GM21528 (cell line): ENCODE data around the gene SSBP3.

Source experiments
- ATAC-seq: cut with Tn5 transposase; IDR thresholded peaks from one replicate; pipeline ENCODE4 v1.9.1; 2021; ENCODE audit warnings: mild to moderate bottlenecking, moderate library complexity; ENCODE audit not compliant: unreplicated experiment, low FRiP score

The SSBP3 gene

DNA sequence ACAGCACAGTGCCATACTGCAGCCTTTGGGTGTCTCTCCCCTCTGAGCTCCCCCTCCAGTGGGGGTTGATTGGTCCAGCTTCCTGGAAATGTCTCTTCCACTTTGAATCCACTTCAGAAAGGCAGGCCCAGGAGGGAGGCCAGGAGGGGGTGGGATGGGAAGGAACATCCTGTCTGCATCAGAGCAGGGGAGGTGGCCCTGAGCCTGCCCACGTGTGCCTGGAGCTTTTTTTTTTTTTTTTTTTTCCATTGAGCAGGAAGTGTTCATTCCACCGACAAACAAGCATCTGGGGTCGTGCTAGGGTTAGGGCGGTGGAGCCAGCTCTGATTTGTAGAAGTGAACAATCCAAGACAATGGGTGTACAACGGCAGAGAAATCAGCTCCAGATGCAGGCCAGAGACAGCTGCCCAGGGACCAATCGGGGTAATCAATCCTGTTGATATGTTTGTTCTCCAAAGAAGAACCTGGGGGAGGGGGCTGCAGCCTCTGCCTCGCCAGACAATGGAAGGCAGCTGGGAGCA is 93.3 kb downstream of the SSBP3 start:
- no peak for ATAC-seq

- ATAC-seq = no peak
Measured at GRCh38 chr1:54311506-54311905, 94.7 kb downstream of the SSBP3 start.

DNA sequence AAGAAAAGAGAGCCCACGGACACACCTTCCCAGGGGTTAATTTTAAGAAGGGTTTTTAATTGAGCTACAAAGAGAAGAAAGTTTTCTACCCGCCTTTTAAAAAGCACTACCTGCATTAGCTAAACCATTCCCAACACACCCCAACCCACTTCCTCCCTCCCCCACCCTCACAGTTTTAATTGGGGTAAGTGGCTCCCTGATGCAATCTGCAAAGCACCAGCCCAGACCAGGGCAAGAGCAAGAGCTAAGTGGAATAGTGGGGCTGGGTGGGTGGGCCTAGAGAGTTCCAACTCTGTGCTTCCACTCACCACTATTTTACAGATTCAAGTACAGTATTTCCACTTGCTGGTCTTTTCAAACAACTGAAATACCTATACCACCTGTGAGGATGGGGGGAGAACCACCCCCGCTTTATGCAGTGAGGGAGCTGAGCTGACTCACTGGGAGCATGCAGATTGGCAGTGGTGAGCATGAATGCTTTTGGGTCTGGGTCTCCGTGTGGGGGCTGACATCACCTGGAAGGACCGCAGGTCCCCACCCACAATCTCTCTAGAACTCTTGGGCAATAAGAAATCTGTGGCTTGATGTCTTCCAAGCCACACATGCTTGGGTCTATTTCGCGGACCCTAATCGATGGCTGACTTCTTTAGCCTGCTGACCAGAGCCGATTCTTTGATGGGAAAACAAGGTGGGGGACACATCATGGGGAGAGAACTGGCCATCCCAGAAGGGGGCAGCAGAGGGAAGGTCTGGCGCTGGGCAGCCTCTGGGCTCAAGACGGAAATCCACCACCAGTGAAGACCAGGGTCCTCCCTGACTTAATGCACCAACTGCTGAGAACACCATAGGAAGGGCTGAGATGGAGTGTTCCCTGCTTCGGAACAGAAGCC is 95.5 kb downstream of the SSBP3 start:
- no peak for ATAC-seq

DNA sequence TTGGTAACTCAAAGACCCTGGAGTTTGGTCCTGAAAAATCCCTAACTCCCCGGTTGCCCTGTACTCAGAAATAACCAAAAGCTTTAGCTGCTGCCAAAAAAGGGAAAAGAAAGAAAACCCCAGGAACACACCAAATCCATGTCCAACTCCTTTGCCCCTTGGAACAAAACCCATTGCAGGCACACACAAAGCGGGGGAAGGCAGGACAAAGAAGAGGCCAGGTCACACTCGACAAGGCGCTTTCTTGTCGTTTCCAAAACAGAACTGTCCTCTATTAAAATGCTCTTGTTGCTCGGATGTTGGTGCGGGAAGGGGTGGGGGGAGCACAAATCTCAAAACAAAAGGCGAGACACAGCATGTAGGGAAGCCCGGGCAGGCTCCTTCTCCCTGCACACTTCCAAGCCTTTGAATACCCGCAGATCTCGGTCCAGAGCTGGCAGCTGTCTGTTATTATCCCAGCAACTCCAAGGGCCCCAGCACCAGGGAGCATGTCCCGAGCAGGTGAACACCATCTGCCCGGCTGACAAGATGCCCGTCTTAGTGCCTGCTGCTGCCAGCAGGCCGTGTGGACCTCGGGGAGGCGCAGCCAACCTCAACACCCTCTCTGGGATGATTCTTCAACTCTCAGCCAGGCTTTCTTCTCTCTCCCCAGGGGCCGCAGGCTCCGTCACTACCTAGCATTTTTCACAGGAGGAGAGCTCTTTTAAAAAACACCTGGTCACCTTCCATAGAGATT is 96.4 kb downstream of the SSBP3 start:
- no peak for ATAC-seq

- ATAC-seq = no peak
Measured at GRCh38 chr1:54307305-54307704, 98.9 kb downstream of the SSBP3 start.

DNA sequence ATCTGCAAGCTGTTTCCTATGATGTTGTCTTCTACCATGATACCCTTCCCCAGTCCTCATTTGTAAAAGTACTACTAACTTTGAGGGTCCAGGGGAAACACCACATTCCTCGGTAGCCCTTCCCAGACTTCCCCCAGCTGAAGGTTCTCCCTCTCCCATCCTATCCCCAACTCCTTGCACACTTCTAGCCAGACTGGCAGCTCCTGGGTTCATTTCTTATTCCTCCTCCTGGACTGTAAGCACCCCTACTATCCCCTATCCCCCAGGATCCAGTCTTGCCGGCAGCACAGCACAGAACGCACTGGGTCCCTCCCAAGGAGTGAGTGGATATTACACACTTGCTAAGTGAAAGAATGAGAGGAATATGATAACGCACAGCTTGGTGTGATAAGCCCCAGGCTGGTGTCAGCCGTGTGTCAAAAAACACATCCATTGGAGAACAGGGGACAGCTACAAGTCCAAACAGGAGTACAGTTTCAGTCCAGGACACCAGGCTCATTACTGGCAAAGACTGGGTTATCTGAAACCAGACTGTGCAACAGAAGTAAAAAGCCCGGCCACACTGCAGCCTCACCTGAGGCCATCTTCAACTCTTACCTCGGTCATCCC is 100.2 kb downstream of the SSBP3 start:
- no peak for ATAC-seq

DNA sequence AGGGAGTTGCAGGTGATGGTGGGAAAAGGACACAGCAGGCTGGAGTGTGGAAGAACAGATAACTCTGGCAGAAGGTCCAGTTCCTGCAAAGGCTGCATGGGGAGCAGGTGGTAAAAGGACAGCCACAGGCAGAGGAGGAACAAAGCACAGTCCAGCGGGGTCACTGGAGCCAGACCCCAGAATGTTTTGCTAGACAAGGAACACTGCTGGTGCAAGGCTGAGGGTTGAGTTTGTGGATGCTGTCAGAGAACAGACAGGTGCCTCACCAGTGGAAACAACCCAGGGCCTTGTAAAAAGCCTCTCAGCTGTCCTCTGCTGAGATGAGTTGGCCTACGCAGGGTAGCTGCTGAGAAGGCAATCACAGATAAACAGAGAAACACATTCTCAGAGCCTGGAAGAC is 101.7 kb downstream of the SSBP3 start:
- no peak for ATAC-seq

GRCh38 chr1:54302951-54303843 is 103.0 kb downstream of the SSBP3 start:
- ATAC-seq = no peak

DNA sequence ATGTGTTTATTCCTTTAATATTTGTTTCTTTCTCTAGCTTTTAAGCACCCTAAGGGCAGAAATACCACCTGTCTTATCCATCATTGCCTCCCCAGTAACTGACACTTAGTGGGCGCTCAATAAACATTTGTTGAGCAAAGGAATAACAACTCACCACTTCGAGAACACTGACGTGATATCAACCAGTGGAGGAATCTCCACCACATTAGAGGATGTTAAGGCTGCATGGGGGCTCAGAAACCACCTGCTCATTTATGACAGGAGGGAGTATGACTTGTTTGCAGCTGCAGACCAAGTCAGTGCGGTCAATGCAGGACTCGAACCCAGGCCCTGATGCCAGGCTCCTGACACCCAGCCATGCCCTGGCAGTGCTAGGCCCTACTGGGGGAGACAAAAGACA is 103.6 kb downstream of the SSBP3 start:
- ATAC-seq = no peak

DNA sequence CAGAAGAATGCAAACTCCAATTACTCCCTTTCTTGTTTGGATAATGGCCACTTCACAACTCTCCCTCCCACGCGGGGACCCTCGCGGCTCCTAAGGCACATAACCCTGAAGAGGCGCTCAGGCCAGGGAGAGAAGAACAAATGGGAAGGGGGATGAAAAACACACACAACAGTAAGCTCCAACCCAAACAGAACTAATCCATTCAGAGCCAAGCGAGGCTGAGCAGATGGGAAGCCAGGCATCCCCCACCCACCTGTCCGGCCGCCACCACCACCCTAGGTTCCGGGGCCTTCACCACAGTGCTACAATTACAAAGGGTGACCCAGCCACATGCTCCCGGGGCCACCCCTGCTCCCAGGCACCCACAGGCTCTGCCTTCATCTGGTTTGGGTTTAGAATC is 104.7 kb downstream of the SSBP3 start:
- ATAC-seq = no peak

DNA sequence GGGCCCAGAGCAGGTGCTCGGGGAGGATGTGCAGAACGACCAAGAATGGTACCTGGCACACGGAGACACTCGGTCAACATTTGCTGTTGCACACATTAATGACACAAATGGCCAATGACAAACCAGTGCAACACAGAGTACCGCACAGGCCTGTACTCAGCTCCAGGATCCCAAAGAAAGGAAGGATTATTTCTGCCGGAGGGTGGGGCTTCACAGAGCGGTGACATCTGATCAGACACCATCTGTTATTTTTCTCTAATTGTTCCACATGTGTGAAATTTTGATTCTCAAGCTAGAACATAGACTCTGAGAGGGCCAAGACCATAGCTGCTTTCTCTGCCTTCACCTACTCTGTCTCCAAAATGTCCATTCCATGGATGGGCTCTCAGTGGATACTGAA is 105.8 kb downstream of the SSBP3 start:
- no peak for ATAC-seq

DNA sequence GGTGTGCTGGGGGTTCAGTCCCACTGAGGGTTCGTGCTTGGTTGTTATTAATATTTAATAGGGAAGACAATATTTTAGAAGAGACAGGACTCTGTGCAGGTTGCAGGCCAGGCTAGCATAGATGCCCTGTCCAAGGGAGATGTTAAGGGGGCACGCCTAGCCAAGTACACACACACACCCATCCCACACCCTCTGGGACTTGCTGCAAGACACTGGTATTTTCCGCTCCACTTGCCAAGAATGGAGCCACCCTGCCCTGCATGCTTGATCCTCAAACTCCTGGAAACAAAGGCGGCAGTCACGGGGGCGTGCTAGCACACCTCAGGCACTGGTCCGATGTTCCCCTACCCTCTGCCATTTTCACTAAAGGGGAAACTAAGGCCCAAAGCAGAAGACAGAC is 107.2 kb downstream of the SSBP3 start:
- no peak for ATAC-seq

- no peak for ATAC-seq
Measured at GRCh38 chr1:54298284-54299033, 107.7 kb downstream of the SSBP3 start.

GRCh38 chr1:54297596-54298283 is 108.5 kb downstream of the SSBP3 start:
- no peak for ATAC-seq

DNA sequence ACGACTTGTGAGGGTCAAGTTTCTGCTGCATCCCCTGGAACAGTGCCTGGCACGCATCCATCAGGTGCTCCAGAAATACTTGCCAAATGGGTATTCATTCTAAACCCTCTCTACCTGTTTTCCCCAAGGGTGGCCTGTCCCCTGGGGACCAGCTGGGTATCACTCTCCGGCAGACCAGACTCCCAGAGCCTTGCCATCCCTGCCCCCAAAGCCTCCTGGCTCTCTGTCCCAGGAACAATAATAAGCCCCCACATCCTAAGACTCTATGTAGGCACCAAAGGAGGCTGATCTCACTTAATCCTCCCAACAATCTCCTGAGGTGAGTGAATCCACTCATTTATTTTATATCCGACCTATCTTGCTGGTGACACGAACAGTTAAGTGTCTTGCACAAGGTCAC is 109.5 kb downstream of the SSBP3 start:
- no peak for ATAC-seq

- no peak for ATAC-seq
Measured at GRCh38 chr1:54294887-54295286, 111.3 kb downstream of the SSBP3 start.

- no peak for ATAC-seq
Measured at GRCh38 chr1:54292002-54292911, 113.9 kb downstream of the SSBP3 start.
